Putamen (tissue), 1 donor: Measurements from ENCODE around the gene FAM180A.
"Not testable (repeated sequence)": the region's sequence is repeated elsewhere in the genome, so short reads cannot be mapped to it uniquely, and the experiment has no call there.

Experiments
- DNase-seq: peaks from one replicate; pipeline ENCODE4 v3.0.0-alpha.2; 2016; ENCODE audit warnings: low spot score

FAM180A gene

DNA sequence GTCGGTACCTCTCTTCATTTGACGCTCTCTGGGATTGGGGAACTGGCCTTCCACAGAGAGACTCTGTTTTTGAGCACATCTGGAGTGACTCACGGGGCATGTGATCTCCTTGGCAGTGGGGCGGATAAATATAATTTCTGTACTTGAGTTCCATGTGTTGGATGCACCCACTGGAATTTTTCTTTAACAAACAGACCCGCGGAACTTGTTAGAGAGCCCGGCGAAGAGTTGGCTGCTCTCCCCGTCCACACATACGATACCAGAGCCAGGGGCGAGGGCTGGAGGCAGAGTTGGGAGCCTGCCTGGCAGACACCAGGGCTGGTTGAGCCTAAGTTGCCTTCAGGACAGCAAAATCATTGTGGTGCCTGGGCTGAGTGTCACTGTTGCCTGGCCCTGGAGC is at the start of gene FAM180A:
FAM180A (minus strand) TSS at position 44 of the 400 bp plus-strand sequence. CDS start 233 bp downstream, outside the sequence.
- DNase-seq, result no peak

GRCh38 chr7:135798095-135798494 is 49.5 kb upstream of the FAM180A start:
- DNase-seq, result no peak

DNA sequence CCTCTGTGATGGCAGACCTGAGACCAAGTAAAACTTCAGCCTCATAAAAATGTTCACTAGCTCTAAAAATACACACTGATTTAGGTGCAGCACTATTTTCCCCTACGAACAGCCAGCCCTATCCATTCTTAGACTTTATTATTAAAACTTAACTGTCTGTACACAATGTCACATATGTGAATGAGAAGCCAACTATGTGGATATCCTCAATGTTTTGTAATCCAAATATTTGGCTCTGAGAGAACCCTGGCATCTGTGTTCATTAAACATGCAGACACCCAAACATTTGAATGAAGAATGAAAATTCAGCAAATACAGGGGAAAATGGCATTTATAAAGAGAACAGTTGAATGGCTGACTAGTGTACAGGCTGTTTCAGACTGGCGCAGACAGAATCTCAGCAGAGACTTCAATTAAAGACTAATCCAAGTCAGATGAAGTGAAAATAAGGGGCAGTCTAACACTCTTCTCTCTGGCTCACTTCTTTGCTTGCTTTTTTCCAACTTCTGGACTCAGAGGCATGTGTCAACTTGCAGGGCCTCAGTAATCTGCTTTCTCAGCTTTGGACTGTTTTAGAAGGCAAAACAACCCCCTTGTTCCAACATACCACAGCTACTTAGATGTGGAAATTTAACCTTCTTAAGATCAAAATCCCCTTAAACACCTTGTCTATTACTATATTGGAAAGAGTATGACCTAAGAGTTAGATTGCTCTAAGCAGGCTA is 47.4 kb upstream of the FAM180A start:
- no peak for DNase-seq

DNA sequence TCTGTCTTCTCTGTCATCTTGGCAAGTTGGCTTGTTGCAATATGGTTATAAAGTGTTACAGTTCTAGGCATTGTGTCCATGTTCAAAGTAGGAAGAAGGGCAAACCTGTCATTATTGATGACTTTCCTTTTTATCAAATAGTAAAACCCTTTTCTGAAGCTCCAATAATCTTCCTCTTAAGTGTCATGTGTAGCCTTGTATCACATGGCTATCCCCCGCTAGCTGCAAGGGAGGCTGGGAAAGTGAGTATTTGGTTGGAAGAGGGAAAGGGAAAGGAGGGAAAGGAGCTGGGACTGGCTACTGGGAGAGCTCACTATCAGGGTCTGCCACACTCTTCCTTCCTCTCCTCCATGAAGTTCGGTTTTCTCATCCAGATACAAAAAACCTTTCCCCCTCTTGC is 45.2 kb upstream of the FAM180A start:
- DNase-seq, result no peak

- DNase-seq, result no peak
These were observed 44.3 kb upstream of the FAM180A start for GRCh38 chr7:135792866-135793265.

DNA sequence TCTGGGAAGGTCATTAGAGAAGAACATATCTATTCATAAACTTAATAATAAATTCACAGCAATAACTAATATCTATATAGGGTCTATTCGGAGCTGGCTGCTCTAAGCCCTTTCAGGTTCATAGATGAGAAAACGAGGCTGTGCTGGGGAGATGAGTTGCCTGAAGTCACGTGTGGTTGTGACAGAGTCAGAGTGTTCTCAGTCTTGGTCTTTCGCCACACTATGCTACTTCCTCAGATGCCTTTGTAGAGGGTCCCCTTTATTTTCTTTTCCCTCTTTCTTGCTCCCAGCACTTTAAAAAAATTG is 43.7 kb upstream of the FAM180A start:
- no peak for DNase-seq

- no peak for DNase-seq
These were observed 43.1 kb upstream of the FAM180A start for GRCh38 chr7:135791543-135792362.

DNA sequence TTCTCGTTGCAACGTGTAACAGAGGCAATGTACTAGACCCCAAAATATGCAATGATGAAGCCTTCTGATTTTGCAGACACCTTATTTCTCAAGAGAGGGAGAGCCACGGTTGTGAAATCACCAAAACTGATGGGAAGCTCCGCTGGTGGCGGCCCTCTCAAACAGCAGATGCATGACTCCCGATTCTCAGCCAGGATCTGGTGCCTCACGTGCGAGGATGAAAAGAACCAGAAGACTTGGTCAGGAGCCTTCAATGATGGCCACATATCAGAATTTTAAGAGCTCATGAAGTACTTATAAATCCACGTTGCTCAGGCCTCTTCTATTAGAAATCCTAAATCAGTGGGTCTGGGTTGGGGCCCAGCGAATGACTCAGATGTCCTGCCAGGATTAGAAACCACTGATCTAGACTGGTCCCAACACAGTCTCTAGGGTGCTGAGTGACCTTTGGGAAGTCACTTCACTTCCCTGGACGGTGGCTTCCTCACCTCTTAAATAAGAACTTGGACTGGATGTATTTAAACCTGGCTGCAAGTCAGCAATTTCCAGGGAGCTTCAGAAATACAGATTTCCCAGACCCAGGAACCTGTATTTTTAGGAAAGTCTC is 41.9 kb upstream of the FAM180A start:
- DNase-seq, result no peak

DNA sequence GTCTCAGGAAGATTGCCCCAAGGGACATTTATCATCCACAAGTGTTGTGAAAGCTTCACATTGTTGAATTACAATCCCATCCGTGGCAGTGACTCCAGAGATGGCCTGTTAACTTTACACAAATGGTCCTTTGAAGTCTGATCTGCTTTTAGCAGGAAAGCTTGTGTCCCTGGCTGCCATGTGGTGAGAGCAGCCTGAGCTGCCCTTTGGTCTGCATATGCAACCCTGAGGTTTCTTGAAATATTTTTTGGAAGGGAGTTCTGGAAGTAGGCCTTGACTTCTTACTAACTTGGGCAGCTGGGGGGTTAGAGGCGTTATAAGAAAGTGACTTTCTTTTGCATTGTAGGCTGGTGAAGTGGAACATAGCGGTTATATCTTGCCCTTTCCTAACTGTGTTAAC is 41.3 kb upstream of the FAM180A start:
- DNase-seq, result no peak

DNA sequence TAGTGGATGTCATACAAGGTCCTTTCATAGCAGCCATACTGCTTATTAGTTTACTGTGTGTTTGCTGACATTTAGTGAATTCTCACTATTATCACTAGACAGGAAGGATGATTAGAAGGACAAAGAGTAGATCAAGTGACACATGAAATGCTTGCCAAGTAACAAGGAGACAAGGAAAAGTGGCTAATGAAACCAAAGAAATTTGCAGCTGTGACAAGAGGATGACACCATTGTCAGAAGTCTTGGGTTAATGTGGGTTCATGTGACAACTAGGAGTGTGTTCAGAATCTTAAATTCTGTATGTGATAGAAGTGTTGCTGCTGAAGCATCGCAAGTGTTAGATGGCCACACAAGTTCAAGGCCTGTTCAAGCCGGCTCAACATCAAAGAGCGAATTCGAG is 40.8 kb upstream of the FAM180A start:
- no peak for DNase-seq

GRCh38 chr7:135786911-135787310 is 38.3 kb upstream of the FAM180A start:
- DNase-seq, result no peak

DNA sequence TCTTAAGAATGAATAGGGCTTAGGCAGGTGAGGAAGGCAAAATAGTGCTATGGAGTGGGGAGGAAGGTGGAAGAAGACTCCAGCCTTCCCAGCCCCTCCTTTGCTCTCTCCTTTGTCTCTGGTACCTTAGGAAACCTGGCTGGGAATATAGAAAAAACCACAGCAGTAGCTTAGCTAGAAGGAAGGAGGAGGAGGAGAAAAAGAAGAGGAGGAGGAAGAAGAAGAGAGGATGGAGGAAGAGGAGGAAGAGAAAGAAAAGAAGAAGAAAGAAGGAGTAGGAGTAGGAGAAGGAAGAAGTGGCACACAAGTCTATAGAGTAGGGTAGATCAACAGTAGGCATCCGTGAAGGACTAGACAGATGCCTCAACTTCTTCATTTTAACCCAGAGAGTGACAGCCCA is 36.5 kb upstream of the FAM180A start:
- no peak for DNase-seq

DNA sequence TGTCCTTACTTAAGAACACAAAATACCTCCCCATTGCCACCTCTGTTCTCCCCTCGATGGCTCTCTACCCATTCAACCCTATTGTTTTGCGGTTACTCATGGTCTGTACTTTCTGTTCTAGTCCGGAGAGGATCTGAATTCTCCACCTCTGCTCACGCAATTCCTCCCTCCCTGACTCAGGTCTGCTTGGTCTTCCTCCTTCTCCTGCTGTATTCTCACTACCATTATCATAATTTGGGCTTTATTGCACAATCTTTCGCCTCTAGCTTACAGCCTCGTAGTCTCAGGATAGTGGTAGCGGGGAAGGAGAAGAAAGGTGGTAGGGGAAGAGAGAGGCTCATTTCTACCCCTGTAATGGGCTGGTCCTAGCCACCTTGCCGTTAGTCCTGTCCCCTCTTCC is 35.4 kb upstream of the FAM180A start:
- DNase-seq, result no peak

DNA sequence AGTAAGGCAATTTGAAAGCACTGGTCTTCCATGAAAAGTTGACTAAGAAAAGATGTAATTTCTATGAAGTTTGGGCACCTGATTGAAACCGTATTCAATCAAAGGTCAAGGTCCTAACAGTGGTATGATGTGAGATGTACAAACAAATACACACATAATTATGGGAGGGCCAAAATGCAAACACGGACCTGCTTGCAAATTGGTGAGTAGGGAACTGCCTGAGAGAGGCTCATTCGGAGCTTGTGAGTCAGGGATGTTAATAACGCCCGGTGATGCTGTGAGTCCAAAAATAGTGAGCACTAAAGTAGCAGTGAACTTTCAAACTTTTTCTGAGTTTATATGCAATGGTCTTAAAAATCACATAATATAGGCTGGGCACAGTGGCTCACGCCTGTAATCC is 34.2 kb upstream of the FAM180A start:
- DNase-seq, result no peak

DNA sequence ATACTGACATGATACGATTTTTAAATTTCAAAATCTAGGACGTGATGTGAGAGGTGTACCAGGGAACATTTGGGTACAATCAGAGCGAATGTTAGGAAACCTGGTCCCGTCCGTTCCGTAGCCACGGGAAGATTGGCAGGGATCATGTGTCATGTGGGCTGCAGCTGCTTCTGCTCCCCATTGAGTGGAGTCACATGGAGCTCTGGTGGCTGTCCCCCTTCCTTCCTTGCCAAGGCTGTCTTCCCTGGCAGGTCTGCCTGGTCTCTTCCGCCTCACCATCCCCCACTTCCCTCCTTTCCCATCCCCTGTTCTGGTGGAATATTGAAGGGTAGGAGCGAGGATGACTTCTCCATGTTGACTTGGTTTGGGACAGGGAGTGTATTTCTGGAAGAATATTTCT is 33.8 kb upstream of the FAM180A start:
- DNase-seq, result no peak

GRCh38 chr7:135777626-135778398 is 29.2 kb upstream of the FAM180A start:
- DNase-seq, result no peak

DNA sequence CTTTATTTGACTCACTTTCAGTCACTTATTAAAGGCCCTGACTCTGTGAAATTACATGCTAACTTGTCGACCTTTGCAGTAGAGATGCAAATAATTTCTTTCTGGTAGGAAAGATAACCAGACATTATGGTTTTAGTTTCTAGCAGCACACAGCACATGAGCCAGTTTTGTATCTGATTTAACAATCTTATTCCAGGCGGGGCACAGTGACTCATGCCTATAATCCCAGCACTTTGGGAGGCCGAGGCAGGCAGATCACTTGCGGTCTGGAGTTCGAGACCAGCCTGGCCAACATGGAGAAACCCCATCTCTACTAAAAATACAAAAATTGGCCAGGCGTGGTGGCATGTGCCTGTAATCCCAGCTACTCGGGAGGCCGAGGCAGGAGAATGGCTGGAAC is 27.3 kb upstream of the FAM180A start:
- not testable (repeated sequence) for DNase-seq

- no peak for DNase-seq
These were observed 26.6 kb upstream of the FAM180A start for GRCh38 chr7:135775230-135775629.

- DNase-seq, result no peak
These were observed 25.7 kb upstream of the FAM180A start for GRCh38 chr7:135774284-135774683.

DNA sequence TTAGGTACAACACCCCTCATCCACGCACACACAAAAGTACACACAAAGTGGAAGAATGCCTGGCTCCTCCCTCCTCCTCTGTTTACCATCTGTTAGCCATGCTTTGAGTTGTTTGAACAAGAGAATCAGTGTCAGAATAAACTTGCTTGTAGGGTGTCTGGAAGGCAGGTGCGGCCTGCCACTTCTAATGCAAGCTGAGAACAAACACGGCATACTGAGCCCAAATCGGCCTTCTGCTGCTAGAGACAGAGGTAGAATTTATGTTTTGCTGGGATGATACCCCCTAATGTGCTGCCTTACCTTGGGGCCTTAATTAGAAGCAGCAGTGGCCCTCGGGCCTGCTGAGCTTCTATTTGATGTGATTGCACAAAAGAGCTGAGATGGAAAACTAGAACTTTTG is 24.9 kb upstream of the FAM180A start:
- no peak for DNase-seq

DNA sequence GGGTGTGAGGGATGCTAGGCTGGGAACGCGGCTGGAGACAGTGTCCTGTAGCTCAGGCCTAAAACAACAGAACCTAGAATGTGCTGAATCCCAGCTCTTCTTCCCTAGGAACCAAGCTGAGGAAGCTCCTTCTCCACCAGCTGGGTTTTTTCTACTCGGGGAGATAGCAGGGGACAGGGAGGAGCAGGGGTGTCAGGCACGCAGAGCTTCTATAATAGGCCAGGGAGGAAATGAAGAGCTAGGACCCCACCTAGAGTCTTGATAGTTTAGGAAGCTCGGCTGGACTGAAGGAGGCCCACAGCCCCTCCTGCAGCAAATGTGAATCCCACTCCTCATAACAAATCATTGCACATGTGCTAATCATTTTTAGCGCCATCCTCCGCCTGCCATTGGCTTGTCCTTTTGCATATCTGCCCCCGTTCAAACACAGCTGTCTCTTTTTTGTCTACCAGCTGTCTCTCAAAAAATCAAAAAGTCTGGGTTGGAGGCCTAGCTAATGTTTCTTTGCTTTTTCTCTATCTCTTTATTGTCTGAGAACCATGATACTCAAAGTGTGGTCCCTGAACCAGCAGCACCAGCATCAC is 24.1 kb upstream of the FAM180A start:
- no peak for DNase-seq

DNA sequence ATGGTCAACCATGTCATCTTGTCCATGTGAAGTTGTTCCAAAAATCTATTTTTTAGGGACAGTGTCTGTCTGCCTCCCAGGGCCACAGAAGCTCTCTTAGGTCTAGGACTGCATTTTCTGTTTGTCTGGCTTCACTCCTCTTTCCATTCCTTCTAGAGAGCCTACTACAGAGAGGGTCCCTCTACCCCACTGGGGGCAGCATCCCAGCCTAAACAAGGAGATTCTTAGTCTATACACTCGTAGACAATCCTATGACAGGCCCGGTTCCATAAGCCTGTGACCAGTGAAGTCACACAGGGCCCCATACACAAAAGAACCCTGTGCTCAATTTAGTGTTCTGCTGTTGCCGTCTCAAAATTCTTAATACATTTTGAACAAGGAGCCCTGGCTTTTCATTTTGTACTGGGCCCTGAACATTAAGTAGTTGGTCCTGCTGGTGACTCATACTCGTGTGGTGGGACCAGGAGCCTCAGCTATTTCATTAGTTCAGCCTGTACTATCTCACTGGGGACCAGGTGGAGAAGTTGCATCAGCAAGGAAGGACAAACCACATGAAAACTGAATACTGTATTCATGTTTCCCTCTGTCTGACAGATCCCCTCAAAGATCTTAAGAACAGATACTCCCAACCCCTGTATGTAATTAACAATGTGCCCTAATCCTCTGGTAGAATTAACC is 23.5 kb upstream of the FAM180A start:
- DNase-seq, result no peak
